Activated T-cell treated with anti-CD3 and anti-CD28 coated beads for 4 hours (primary cell): Measurements from ENCODE around the gene TMEM35B.
A peak's percentile ranks its signal among the peaks of the same experiment; 100 is the strongest.
"Not testable (repeated sequence)": the region's sequence is repeated elsewhere in the genome, so short reads cannot be mapped to it uniquely, and the experiment has no call there.

ENCODE experiments used
- DNase-seq: peaks from one replicate; pipeline ENCODE4 v3.0.0-alpha.2; 2020

TMEM35B gene

DNA sequence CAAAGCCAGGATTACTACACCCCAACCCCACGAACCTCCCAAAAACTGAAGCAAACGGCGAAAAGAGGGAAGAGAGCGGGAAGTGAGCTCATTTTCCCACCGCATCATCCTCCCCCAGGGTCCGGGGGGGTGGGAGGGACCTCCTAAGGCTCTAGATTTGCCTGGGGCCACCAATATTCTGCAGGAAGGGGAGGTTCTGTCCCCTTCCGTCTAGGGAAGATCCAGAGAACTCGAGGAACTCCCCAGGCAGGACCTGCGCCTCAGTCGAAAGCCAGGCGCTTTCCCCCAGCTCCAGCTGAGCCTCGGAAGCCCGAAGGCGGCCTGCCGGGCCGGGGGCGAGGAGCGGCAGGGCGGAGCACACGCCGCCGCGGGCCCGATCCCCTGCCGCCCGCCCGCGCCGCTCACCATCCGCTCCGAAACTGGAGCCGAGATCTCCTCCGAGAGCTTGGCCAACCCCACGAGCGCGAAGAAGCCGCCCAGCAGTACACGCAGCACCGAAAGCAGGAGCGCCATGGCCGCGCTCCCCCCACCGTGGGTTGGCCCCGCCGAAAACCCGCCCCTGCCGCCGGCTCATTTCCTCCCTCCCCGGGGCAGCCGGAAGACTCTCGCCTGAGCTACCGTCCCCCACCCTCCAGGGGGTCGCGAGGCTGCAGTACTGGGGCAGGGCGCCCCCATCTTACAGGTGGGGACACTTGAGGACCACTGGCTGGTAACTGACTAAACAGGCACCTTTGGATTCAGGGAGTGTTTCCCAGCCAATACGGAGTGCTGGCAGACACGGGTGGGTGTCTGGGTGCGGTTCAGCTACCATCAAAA, at the start of gene TMEM35B:
Gene TMEM35B, minus strand, starts transcription at position 555 of the 816 bp plus-strand sequence. Its CDS starts 42 bp downstream, at position 513.
- DNase-seq = peak; percentile 69

DNA sequence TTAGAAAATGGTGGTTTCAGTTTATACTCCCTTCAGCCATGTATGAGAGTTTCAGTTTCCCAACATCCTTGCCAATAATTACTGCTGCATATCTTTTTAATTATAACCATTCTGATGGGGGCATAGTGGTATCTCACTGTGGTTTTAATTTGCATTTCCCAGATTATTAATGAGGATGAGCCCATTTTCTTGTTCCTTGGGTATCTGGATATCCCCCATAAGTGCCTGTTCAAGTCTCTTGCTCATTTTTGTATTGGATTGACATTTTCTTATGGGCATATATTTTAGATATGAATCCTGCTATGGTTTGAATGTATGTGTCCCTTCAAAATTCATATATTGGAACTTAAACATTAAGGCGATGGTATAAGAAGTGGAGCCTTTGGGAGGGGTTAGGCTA, 48.2 kb upstream of the TMEM35B start:
- DNase-seq = no peak

GRCh38 chr1:35032384-35032739, 47.2 kb upstream of the TMEM35B start:
- no peak for DNase-seq

DNA sequence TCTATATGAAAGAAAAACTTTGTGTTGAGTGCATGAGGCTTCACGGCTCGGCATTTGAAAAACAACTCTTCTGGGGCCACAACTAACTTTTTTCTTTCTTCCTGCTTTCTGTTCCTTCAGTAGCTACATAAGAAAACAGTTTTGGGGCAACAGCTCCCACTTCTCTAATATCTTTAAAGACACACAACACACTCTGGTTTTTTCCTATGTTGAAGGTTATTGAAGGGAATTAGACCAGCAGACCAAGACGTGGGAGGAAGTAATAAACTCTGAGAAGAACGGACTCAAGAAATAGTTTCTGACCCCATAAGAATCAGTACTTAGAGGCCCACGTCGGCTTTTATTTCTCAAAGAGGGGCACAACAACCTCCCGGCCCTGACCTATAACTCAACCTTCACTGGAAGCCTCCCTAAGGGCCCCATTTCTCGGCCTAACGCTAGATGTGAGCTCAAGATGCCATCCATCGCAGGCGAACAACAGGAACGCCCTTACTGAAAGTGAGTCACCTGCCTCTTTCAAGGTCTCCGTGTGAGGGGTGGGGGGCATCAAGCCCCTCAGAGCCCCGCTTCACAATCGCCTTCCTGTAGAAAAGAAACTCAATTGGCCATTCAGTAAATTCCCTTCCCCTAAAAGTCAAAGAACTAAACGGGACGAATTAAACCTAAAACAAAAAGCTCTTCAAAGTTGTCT, 45.8 kb upstream of the TMEM35B start:
- peak; percentile 27 for DNase-seq

GRCh38 chr1:35030338-35030737, 45.2 kb upstream of the TMEM35B start:
- no peak for DNase-seq

DNA sequence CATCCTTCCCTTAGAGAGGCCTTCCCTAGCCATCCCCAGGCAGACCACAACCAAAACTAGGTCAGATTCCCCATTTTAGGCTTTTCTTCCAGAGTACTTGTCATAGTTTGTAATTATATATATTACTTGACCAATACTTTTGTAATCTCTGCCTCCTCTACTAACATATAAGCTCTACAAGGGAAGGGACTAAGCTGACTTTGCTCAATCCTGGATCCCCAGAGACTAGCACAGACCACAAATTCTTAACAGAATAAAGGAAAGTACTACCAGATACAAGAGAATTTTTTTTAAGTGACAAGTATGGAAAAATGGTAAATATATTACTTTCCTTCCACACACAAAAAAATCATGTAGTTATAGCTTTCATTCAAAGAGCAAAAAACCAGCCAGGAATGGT, 44.6 kb upstream of the TMEM35B start:
- DNase-seq = no peak

GRCh38 chr1:35016406-35016805, 31.3 kb upstream of the TMEM35B start:
- no peak for DNase-seq

DNA sequence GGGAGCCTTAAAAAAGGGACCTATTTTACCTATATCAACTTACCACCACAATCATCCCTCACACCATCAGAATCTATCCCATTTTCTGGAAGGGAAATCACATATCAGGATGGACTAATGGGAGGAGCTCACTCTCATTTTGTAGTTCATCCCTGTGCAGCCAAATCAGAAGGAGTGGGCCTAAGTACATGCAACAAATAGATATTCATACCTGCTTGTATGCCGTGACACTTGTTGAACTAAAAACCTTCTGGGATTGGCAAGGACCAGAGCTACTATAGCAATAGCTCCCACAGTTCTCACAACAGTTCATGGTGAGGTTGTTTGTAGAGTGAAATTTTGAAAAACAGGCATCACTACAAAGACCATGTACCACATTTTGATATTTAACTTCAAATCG, 29.3 kb upstream of the TMEM35B start:
- no peak for DNase-seq

- no peak for DNase-seq
Observed at GRCh38 chr1:35005711-35006110, 20.6 kb upstream of the TMEM35B start.

GRCh38 chr1:35001743-35002142, 16.6 kb upstream of the TMEM35B start:
- DNase-seq = no peak

- DNase-seq = no peak
Observed at GRCh38 chr1:34994878-34995277, 9.7 kb upstream of the TMEM35B start.

DNA sequence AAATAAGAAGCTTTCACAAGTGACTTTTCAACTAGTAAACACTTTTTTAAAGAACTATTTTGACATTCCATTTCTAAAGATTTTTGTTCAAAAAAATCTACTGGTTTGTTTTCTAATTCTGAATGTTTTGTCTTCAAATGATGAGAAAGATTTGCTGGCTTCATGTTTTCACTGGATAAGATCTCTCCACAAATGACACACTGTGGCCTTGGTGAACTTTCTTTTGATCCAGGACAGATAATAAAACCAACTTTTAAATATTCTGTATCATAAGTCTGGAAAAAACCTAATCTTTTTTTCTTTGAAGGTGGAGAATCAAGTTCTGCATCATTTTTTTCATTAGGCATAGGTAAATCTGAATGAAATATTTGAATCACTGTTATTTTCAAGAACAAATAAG, 3.4 kb upstream of the TMEM35B start:
- DNase-seq = no peak

DNA sequence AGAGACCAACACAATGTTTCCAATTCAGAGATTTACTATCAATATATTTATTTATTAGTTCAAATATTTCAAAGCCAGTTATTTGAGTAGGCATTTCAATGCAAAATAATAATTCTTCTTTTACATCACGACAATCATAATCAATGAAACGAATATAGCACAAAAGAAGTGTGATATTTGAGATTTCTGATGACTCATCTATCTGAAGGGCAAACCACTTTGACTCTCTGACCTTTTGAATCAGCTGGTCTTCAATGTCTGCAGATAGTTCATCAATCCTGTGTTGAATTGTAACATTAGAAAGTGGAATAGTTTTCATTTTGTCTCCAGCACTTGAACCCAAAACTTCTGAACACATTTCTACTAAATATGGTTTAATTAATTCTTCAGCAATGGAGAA, 3.0 kb upstream of the TMEM35B start:
- DNase-seq = no peak

DNA sequence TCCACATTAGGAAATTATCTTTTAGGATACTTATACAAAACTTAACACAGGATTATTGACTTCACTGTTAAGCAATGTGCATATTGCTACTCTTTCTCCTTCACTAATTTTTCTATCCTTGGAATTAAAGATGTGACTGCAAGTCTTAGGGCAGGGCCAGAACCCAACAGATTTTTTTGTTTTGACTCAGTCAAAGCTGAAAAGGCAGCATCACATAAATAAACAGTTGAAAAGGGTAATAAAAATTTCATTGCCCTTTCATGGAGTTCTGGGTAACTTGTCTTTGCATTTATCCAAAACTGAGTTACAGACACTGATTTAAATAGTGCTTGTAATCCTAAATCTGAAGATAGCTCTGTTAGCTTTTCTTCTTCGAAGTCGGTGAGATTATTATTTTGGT, 1.9 kb upstream of the TMEM35B start:
- DNase-seq = no peak

- not testable (repeated sequence) for DNase-seq
Observed at GRCh38 chr1:34985609-34985904, 410 bp upstream of the TMEM35B start.

DNA sequence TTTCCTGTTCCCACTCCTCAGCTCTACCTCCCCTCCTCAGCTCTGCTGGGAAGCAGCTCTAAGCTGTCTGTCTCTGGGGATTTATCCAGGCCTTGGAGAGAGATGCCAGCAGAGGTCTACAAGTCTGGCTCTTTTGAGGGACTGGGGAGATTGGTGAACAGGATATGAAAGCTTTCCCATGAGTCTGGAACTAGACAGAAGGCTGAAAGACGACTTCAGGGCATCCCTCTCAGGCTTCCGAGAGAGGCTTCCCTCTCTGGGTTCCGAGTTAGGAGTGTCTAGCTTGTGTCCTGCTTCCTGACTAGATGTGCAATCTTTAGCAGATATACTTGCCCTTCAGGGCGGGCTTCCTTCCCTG, 733 bp downstream of the TMEM35B start:
- DNase-seq = no peak

GRCh38 chr1:34983700-34984355, 1.3 kb downstream of the TMEM35B start:
- no peak for DNase-seq

GRCh38 chr1:34982820-34983376, 2.2 kb downstream of the TMEM35B start:
- DNase-seq = no peak

DNA sequence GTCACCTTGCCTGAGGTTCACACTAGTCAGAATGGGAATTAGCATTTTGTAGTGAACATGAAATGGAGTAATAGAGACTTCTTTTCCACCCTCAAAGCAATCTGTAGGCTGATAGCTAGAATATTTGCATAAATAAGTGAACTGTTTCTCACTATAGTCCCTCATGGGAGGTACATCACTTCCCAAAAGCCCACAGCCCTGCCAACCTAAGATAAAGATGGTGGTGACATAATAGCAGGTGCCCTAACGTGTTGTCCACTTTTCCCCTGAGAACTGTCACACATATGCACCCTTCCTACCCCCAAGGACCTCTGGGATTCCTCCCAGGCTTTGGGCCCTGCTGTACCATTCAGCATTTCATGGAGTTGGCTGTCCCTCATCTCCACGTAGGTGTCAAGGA, 4.4 kb downstream of the TMEM35B start:
- DNase-seq = no peak

DNA sequence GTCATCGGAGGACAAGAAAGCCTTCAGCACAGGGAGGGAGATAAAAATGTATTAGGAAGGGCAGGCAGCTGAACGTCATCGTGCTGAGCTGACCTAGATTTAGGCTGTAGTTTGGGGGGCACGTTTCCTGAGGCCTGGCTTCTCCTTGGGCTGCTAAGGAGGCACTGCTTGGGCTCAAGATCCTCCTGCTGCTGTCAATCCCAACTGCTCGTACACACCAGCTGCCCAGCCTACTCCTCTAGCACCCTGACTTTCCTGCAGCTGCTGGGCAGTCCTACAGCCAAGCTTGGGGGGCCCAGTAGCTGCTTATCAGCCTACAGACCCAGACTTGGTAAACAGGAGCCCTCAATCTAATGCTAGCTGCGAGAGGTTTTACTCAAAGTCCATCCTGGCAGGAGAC, 6.2 kb downstream of the TMEM35B start:
- no peak for DNase-seq

DNA sequence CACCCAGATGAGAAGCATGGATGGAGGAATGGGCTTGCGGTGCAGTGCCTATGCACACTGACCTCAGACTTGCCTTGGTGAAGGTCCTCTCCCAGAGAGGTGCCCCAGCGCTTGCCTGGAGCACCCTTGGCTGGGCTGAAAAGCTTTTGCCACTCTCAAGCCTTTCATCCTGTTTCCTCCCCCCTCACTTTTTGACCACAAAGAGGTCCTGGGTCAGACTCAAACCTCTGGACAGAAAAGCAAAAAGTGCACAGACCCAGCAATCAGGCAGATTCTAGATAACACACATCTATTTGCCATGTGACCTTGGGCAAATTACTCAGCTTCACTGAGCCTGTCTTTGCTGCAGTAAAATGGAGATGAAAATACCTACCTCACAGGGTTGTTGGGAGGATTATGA, 7.3 kb downstream of the TMEM35B start:
- no peak for DNase-seq

- no peak for DNase-seq
Observed at GRCh38 chr1:34977210-34977471, 8.0 kb downstream of the TMEM35B start.

- no peak for DNase-seq
Observed at GRCh38 chr1:34976384-34977209, 8.6 kb downstream of the TMEM35B start.
